GM12878 (cell line): ENCODE measurements around the gene MACROD2. TPM values are rescaled to one million over a fixed set of nuclear protein-coding genes. Genes with fewer than 3 reads are reported as not detected.

ENCODE experiments used
- ATAC-seq: fragments of 200-7000 bp; cut with Tn5 transposase; 3 replicates; pipeline ENCODE4 v1.9.1; 2020; ENCODE audit warnings: mild to moderate bottlenecking, moderate library complexity
- BruUV-seq: library from RNA; stranded (reverse); fragments of 400-500 nt; replicated peaks from 2 replicates; lab custom pipeline; 2021; lab: Mats Ljungman, UMichigan
- CTCF ChIA-PET: fragments of 300-600 bp; sonication (Branson Sonifier 250); formaldehyde crosslinking; extraction: SDS; loops from one replicate; lab custom pipeline; 2021; ENCODE audit warnings: inconsistent platforms; lab: Yijun Ruan, JAX
- POLR2A ChIA-PET: fragments of 350-600 bp; formaldehyde crosslinking; extraction: SDS; loops from one replicate; lab custom pipeline; 2021; ENCODE audit warnings: inconsistent platforms; lab: Charles Lee
- RAD21 ChIA-PET: fragments of 300-600 bp; sonication (Branson Sonifier 250); formaldehyde crosslinking; loops from one replicate; lab custom pipeline; 2023; ENCODE audit warnings: antibody characterized with exemption; ENCODE audit not compliant: unreplicated experiment; lab: Charles Lee
- SMC1A ChIA-PET: fragments of 300-600 bp; sonication (Branson Sonifier 250); formaldehyde crosslinking; loops from one replicate; lab custom pipeline; 2023; ENCODE audit not compliant: unreplicated experiment, uncharacterized antibody; lab: Charles Lee
- DNase-seq: peaks from one replicate; pipeline ENCODE4 v3.0.0-alpha.2; 2011; ENCODE audit warnings: low read depth, low spot score
- FAIRE-seq: peaks from 3 replicates; lab custom pipeline; 2011; peaks lifted over from hg19 to GRCh38; lab: Jason Lieb, UNC
- H2AFZ ChIP-seq: 2 replicates; pipeline ENCODE4 v1.6.0; 2011; ENCODE audit warnings: low read depth, low read length, control low read depth; ENCODE audit not compliant: control insufficient read depth
- H3K27ac ChIP-seq: 2 replicates; pipeline ENCODE4 v1.5.1; 2011; ENCODE audit warnings: control low read depth; ENCODE audit not compliant: control insufficient read depth, insufficient read depth
- H3K27me3 ChIP-seq, 2 experiments: replicated peaks in 1 of 2; 2 replicates each; pipeline versions ENCODE4 v1.6.0 to v1.6.1; 2011; ENCODE audit warnings: low read length in 1 of 2; ENCODE audit not compliant: control insufficient read depth in 2 of 2, insufficient read depth in 2 of 2
- H3K36me3 ChIP-seq, 2 experiments: 2 replicates each; pipeline ENCODE4 v1.5.1; 2011; ENCODE audit warnings: low read length in 1 of 2; ENCODE audit not compliant: control insufficient read depth in 2 of 2, insufficient read depth in 2 of 2
- H3K4me1 ChIP-seq: 2 replicates; pipeline ENCODE4 v1.6.1; 2011; ENCODE audit warnings: mild to moderate bottlenecking, low read length, moderate library complexity, mixed read lengths; ENCODE audit not compliant: control insufficient read depth, insufficient read depth
- H3K4me2 ChIP-seq: 2 replicates; pipeline ENCODE4 v1.6.0; 2011; ENCODE audit warnings: control low read depth; ENCODE audit not compliant: control insufficient read depth, insufficient read depth
- H3K4me3 ChIP-seq: fragments of 200-600 bp; sonication (generic); 2 replicates; pipeline ENCODE4 v1.5.1; 2016
- H3K79me2 ChIP-seq: 2 replicates; pipeline ENCODE4 v1.6.0; 2011; ENCODE audit warnings: low read length; ENCODE audit not compliant: control insufficient read depth, insufficient read depth
- H3K9ac ChIP-seq: 2 replicates; pipeline ENCODE4 v1.8.0; 2011; ENCODE audit warnings: low read length, control low read depth, mixed read lengths; ENCODE audit not compliant: control insufficient read depth, insufficient read depth
- H3K9me3 ChIP-seq: replicated peaks from 3 replicates; pipeline ENCODE4 v1.5.1; 2011; ENCODE audit warnings: mild to moderate bottlenecking, low read length; ENCODE audit not compliant: control insufficient read depth, insufficient read depth
- H4K20me1 ChIP-seq: 2 replicates; pipeline ENCODE4 v1.6.0; 2011; ENCODE audit not compliant: control insufficient read depth, insufficient read depth
- ASH2L ChIP-seq: fragments of 300-600, 200-600 bp; sonication (generic); IDR thresholded peaks from 2 replicates; pipeline ENCODE4 v1.6.1; 2017; ENCODE audit warnings: low read depth, mild to moderate bottlenecking, borderline replicate concordance
- CBX5 ChIP-seq: sonication (generic); IDR thresholded peaks from 2 replicates; pipeline ENCODE4 v1.6.1; 2016; ENCODE audit warnings: low read depth, moderate library complexity, mild to moderate bottlenecking, inconsistent platforms
- CHD2 ChIP-seq: IDR thresholded peaks from 2 replicates; pipeline ENCODE4 v1.6.1; 2011; ENCODE audit warnings: low read depth, low read length, improper control_type of control experiment, borderline replicate concordance
- EP300 ChIP-seq, 2 experiments: fragments of 150-350 bp in 1 of 2; IDR thresholded peaks; 2 replicates each; pipeline ENCODE4 v1.6.1; 2011 to 2012; ENCODE audit warnings: low read depth in 2 of 2, low read length in 2 of 2, borderline replicate concordance in 1 of 2, improper control_type of control experiment in 1 of 2, inconsistent platforms in 1 of 2; ENCODE audit not compliant: control insufficient read depth in 1 of 2
- KLF5 ChIP-seq: fragments of 450-650 bp; IDR thresholded peaks from 2 replicates; pipeline ENCODE4 v1.6.1; 2014; ENCODE audit warnings: mild to moderate bottlenecking; ENCODE audit not compliant: partially characterized antibody
- LARP7 ChIP-seq: fragments of 450-650 bp; IDR thresholded peaks from 2 replicates; pipeline ENCODE4 v1.6.1; 2017; ENCODE audit warnings: mild to moderate bottlenecking
- NR2C1 ChIP-seq: fragments of 450-650 bp; IDR thresholded peaks from 2 replicates; pipeline ENCODE4 v1.6.1; 2017; ENCODE audit warnings: antibody characterized with exemption, mild to moderate bottlenecking, moderate library complexity
- RB1 ChIP-seq: fragments of 450-650 bp; formaldehyde crosslinking; IDR thresholded peaks from 2 replicates; pipeline ENCODE4 v1.6.1; 2017; ENCODE audit warnings: mild to moderate bottlenecking, borderline replicate concordance
- RUNX3 ChIP-seq: IDR thresholded peaks from 2 replicates; pipeline ENCODE4 v1.6.1; 2012; ENCODE audit warnings: low read length, inconsistent platforms
- SUZ12 ChIP-seq: fragments of 200-600 bp; sonication (generic); IDR thresholded peaks from one replicate; pipeline ENCODE4 v1.6.1; 2018; ENCODE audit warnings: antibody characterized with exemption, mild to moderate bottlenecking; ENCODE audit not compliant: unreplicated experiment
- TCF12 ChIP-seq: IDR thresholded peaks from 2 replicates; pipeline ENCODE4 v1.6.1; 2011; ENCODE audit warnings: low read depth, mild to moderate bottlenecking, low read length
- WGBS: methylation state at CpG from one replicate; pipeline ENCODE4 v1.1.6; 2016; ENCODE audit warnings: low lambda C conversion rate; ENCODE audit not compliant: insufficient replicate concordance, insufficient coverage; ENCODE audit errors: missing lambda C conversion rate; 5-methylcytosine and 5-hydroxymethylcytosine counted together
- in situ Hi-C: fragments of 300-500 bp; cut with MboI; formaldehyde crosslinking; loops from 9 replicates; pipeline ENCODE4 v1.14.3; 2018; ENCODE audit warnings: mixed read lengths
- intact Hi-C: fragments of 100-400 bp; cut with micrococcal nuclease; formaldehyde crosslinking; loops from one replicate; pipeline ENCODE4 v1.14.2; 2022; ENCODE audit not compliant: unreplicated experiment
- polyA plus RNA-seq, 11 experiments: library from polyadenylated mRNA; depleted of rRNA in 4 of 11; unstranded in 6 of 11; stranded (reverse) in 5 of 11; fragments of >200 nt; fragmentation: Nextera tagmentation in 4 of 11; fragmentation: Illumina TruSeq in 1 of 11; extraction: Ambion mirVana in 4 of 11; extraction: Trizol in 1 of 11; gene quantifications; 1 replicate in 1 of 11; 2 replicates in 10 of 11; pipeline versions ENCODE4 v1.2.1 to v1.2.3, GENCODE V29; 2011 to 2016; ENCODE audit warnings: inconsistent platforms in 2 of 11, missing spikeins in 2 of 11, low read depth in 1 of 11
- total RNA-seq, 4 experiments: library from RNA; depleted of rRNA in 3 of 4; stranded (reverse); fragments of >200 nt in 3 of 4; fragmentation: Illumina TruSeq in 1 of 4; extraction: Trizol in 1 of 4; gene quantifications; 2 replicates each; pipeline versions ENCODE4 v1.2.1 to v1.2.3, GENCODE V29; 2013 to 2021
- TF ChIP-seq, protein P1 (sequence below): IDR thresholded peaks from 2 replicates; pipeline ENCODE4 v1.6.1; 2012; ENCODE audit warnings: low read depth, low read length, improper control_type of control experiment
- TF ChIP-seq, protein P2 (sequence below): fragments of 450-650 bp; IDR thresholded peaks from 2 replicates; pipeline ENCODE4 v1.6.1; 2014; ENCODE audit warnings: mild to moderate bottlenecking
- TF ChIP-seq, protein P3 (sequence below): fragments of 450-650 bp; IDR thresholded peaks from 2 replicates; pipeline ENCODE4 v1.6.1; 2017; ENCODE audit warnings: mild to moderate bottlenecking

The MACROD2 gene
- total and polyA plus RNA-seq, 10 of the 15 experiments (the other 5 are each of a cell fraction or from before 2014, with no cell fraction given), result 1.1 to 21.5 (median 2.2) TPM

DNA sequence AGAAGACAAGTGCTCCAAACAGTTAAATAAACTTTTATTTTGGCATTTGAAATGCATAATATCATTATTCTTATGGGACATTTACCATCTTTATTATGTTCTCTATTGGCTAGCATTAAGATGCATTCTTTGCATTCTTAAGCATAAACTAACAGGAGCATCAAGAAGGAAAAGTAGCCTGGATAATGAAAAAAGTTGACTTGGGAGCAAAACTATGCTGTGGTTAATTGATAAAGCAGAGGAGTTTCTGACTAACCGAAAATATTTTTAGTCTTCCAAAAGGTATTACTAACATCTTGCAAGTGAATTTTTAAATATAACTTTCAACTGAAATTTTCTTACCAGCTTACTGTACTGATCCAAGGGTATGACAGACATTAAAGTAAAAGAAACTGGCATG, 201.8 kb downstream of the MACROD2 start:
- no peak overlapping the region for H3K27ac ChIP-seq
- BruUV-seq, result no TSS peak
- WGBS, result 27% methylated on average over 1 of the region's 1 CpG
- no peak for FAIRE-seq
- no peak for DNase-seq
- no peak overlapping the region for H3K4me3 ChIP-seq
- no peaks in the 10 kb centered on the region for H3K79me2 ChIP-seq
- ChIA-PET POLR2A (no interaction called here), CTCF (no interaction called here), RAD21 (no interaction called here), SMC1A (no interaction called here)
- no peaks in the 10 kb centered on the region for H3K36me3 ChIP-seq
- no peaks in the 10 kb centered on the region for H3K4me1 ChIP-seq
- no peak overlapping the region for H3K9ac ChIP-seq
- ATAC-seq, result no peak
- in situ Hi-C loops (no loop called here), intact Hi-C loops (no loop called here)
- H3K27me3 ChIP-seq, result no peaks in the 10 kb centered on the region
- H3K9me3 ChIP-seq, result no peaks in the 10 kb centered on the region
- H4K20me1 ChIP-seq, result no peaks in the 10 kb centered on the region
- TF ChIP-seq ASH2L (no peak), RUNX3 (no peak), NR2C1 (no peak), RB1 (no peak), LARP7 (no peak), EP300 (IDR thresholded peaks at IDR 0.05; ENCODE audit: borderline replicate concordance in 1 of 2, control insufficient read depth in 1 of 2, low read depth in 2 of 2, low read length in 2 of 2) (no peak), KLF5 (no peak), CHD2 (no peak), CBX5 (no peak), SUZ12 (no peak), TCF12 (no peak)
- TF ChIP-seq, protein P1, sequence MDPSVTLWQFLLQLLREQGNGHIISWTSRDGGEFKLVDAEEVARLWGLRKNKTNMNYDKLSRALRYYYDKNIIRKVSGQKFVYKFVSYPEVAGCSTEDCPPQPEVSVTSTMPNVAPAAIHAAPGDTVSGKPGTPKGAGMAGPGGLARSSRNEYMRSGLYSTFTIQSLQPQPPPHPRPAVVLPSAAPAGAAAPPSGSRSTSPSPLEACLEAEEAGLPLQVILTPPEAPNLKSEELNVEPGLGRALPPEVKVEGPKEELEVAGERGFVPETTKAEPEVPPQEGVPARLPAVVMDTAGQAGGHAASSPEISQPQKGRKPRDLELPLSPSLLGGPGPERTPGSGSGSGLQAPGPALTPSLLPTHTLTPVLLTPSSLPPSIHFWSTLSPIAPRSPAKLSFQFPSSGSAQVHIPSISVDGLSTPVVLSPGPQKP, result no peak
- TF ChIP-seq, protein P2, sequence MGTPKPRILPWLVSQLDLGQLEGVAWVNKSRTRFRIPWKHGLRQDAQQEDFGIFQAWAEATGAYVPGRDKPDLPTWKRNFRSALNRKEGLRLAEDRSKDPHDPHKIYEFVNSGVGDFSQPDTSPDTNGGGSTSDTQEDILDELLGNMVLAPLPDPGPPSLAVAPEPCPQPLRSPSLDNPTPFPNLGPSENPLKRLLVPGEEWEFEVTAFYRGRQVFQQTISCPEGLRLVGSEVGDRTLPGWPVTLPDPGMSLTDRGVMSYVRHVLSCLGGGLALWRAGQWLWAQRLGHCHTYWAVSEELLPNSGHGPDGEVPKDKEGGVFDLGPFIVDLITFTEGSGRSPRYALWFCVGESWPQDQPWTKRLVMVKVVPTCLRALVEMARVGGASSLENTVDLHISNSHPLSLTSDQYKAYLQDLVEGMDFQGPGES, result no peak
- TF ChIP-seq, protein P3, sequence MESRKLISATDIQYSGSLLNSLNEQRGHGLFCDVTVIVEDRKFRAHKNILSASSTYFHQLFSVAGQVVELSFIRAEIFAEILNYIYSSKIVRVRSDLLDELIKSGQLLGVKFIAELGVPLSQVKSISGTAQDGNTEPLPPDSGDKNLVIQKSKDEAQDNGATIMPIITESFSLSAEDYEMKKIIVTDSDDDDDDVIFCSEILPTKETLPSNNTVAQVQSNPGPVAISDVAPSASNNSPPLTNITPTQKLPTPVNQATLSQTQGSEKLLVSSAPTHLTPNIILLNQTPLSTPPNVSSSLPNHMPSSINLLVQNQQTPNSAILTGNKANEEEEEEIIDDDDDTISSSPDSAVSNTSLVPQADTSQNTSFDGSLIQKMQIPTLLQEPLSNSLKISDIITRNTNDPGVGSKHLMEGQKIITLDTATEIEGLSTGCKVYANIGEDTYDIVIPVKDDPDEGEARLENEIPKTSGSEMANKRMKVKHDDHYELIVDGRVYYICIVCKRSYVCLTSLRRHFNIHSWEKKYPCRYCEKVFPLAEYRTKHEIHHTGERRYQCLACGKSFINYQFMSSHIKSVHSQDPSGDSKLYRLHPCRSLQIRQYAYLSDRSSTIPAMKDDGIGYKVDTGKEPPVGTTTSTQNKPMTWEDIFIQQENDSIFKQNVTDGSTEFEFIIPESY, result no peak
- no peak overlapping the region for H3K4me2 ChIP-seq
- no peak overlapping the region for H2AFZ ChIP-seq
